HCT116 (cell line): Measurements from ENCODE around the gene IYD. TPM values are rescaled to one million over a fixed set of nuclear protein-coding genes. Genes with fewer than 3 reads are reported as not detected.

Experiments
- ATAC-seq: fragments of 200-7000 bp; cut with Tn5 transposase; 2 replicates; pipeline ENCODE4 v1.9.1; 2020; ENCODE audit warnings: mild to moderate bottlenecking, moderate library complexity
- BruUV-seq: library from RNA; stranded (reverse); fragments of 400-500 nt; replicated peaks from 2 replicates; lab custom pipeline; 2021; lab: Mats Ljungman, UMichigan
- CTCF ChIA-PET: fragments of 300-600 bp; sonication (Branson Sonifier 250); formaldehyde crosslinking; loops from one replicate; lab custom pipeline; 2021; ENCODE audit warnings: antibody characterized with exemption; lab: Charles Lee
- POLR2A ChIA-PET: fragments of 300-600, 350-600 bp; sonication (Branson Sonifier 250); formaldehyde crosslinking; loops from one replicate; lab custom pipeline; 2021; ENCODE audit warnings: antibody characterized with exemption; lab: Charles Lee
- RAD21 ChIA-PET, 2 experiments: fragments of 300-600 bp; sonication (Branson Sonifier 250); formaldehyde crosslinking; loops; one replicate each; lab custom pipeline; 2023; ENCODE audit warnings: low total read pairs in 2 of 2; ENCODE audit not compliant: uncharacterized antibody in 2 of 2, unreplicated experiment in 2 of 2, low non-redundant PET in 1 of 2; lab: Charles Lee
- DNase-seq: peaks from one replicate; pipeline ENCODE4 v3.0.0-alpha.2; 2010; ENCODE audit warnings: low read depth, low spot score
- H2AFZ ChIP-seq: fragments of 200-600 bp; shearing (Covaris generic), sonication (generic); 2 replicates; pipeline ENCODE4 v1.6.1; 2017; ENCODE audit warnings: low read depth, mixed run types, mixed read lengths, antibody characterized with exemption, low read length; ENCODE audit not compliant: poor library complexity, severe bottlenecking
- H3K27ac ChIP-seq: 2 replicates; pipeline ENCODE4 v1.5.1; 2012; ENCODE audit warnings: low read depth, low read length
- H3K27me3 ChIP-seq: fragments of 200-600 bp; sonication (generic); 2 replicates; pipeline ENCODE4 v1.6.1; 2016; ENCODE audit warnings: mixed run types, low read length, mixed read lengths; ENCODE audit not compliant: insufficient read depth
- H3K36me3 ChIP-seq, 2 experiments: fragments of 200-500 bp in 1 of 2; fragments of 200-600 bp in 1 of 2; sonication (Bioruptor generic) in 1 of 2; sonication (generic) in 1 of 2; 2 replicates each; pipeline versions ENCODE4 v1.5.1 to v1.6.1; 2014 to 2016; ENCODE audit warnings: low read length in 2 of 2, inconsistent platforms in 1 of 2, mixed read lengths in 1 of 2, mixed run types in 1 of 2; ENCODE audit not compliant: insufficient read depth in 2 of 2, control insufficient read depth in 1 of 2
- H3K4me1 ChIP-seq, 2 experiments: fragments of 200-600 bp in 1 of 2; sonication (generic) in 1 of 2; 2 replicates each; pipeline versions ENCODE4 v1.5.1 to v1.6.1; 2012 to 2017; ENCODE audit warnings: low read length in 2 of 2, inconsistent platforms in 1 of 2, mild to moderate bottlenecking in 1 of 2, mixed read lengths in 1 of 2, mixed run types in 1 of 2, moderate library complexity in 1 of 2; ENCODE audit not compliant: insufficient read depth in 2 of 2, control insufficient read depth in 1 of 2
- H3K4me2 ChIP-seq: fragments of 200-600 bp; sonication (generic); 2 replicates; pipeline ENCODE4 v1.6.1; 2017; ENCODE audit warnings: mixed run types, low read length, mixed read lengths
- H3K4me3 ChIP-seq, 2 experiments: fragments of 200-600 bp in 1 of 2; sonication (generic) in 1 of 2; replicated peaks in 1 of 2; 2 replicates each; pipeline ENCODE4 v1.5.1; 2011 to 2016; ENCODE audit warnings: low read length in 2 of 2, control low read depth in 1 of 2, low read depth in 1 of 2, mild to moderate bottlenecking in 1 of 2, mixed read lengths in 1 of 2, mixed run types in 1 of 2
- H3K79me2 ChIP-seq: fragments of 200-600 bp; sonication (generic); 2 replicates; pipeline ENCODE4 v1.6.1; 2017; ENCODE audit warnings: mild to moderate bottlenecking, mixed run types, low read length, moderate library complexity, mixed read lengths; ENCODE audit not compliant: insufficient read depth
- H3K9ac ChIP-seq: fragments of 200-600 bp; sonication (generic); 2 replicates; pipeline ENCODE4 v1.6.1; 2016; ENCODE audit warnings: low read length, mixed read lengths
- H3K9me2 ChIP-seq: fragments of 200-600 bp; sonication (generic), shearing (Covaris generic); 2 replicates; pipeline ENCODE4 v1.6.1; 2017; ENCODE audit warnings: mixed run types, mild to moderate bottlenecking, moderate library complexity; ENCODE audit not compliant: insufficient read depth
- H3K9me3 ChIP-seq, 2 experiments: fragments of 200-500 bp in 1 of 2; fragments of 200-600 bp in 1 of 2; sonication (Bioruptor generic) in 1 of 2; sonication (generic) in 1 of 2; 2 replicates each; pipeline ENCODE4 v1.6.1; 2014 to 2017; ENCODE audit warnings: low read length in 2 of 2, mixed read lengths in 2 of 2, inconsistent platforms in 1 of 2, low read depth in 1 of 2, mild to moderate bottlenecking in 1 of 2, mixed run types in 1 of 2, moderate library complexity in 1 of 2; ENCODE audit not compliant: control insufficient read depth in 1 of 2, insufficient read depth in 1 of 2
- H4K20me1 ChIP-seq: fragments of 200-600 bp; sonication (generic), shearing (Covaris generic); 2 replicates; pipeline ENCODE4 v1.6.1; 2017; ENCODE audit warnings: mixed run types, mild to moderate bottlenecking, moderate library complexity; ENCODE audit not compliant: insufficient read depth
- ATF3 ChIP-seq: IDR thresholded peaks from 2 replicates; pipeline ENCODE4 v1.6.1; 2012
- CBX3 ChIP-seq: IDR thresholded peaks from 2 replicates; pipeline ENCODE4 v1.6.1; 2012; ENCODE audit warnings: low read depth
- CEBPB ChIP-seq: IDR thresholded peaks from 2 replicates; pipeline ENCODE4 v1.6.1; 2012; ENCODE audit warnings: low read depth
- CTCF ChIP-seq, 3 experiments: fragments of 200-600 bp in 1 of 3; sonication (generic) in 1 of 3; IDR thresholded peaks in 2 of 3; conservative IDR thresholded peaks in 1 of 3; 2 replicates each; pipeline ENCODE4 v1.5.1; 2012 to 2017; ENCODE audit warnings: low read depth in 2 of 3, low read length in 2 of 3, antibody characterized with exemption in 1 of 3, borderline replicate concordance in 1 of 3, control low read depth in 1 of 3, mild to moderate bottlenecking in 1 of 3, mixed read lengths in 1 of 3, mixed run types in 1 of 3, moderate library complexity in 1 of 3; ENCODE audit not compliant: insufficient read depth in 1 of 3
- EGR1 ChIP-seq: IDR thresholded peaks from 2 replicates; pipeline ENCODE4 v1.6.1; 2012; ENCODE audit warnings: low read depth
- EZH2 ChIP-seq: fragments of 200-600 bp; sonication (generic); IDR thresholded peaks from 2 replicates; pipeline ENCODE4 v1.6.1; 2017; ENCODE audit warnings: antibody characterized with exemption, mixed run types
- EZH2phosphoT487 ChIP-seq: fragments of 200-600 bp; IDR thresholded peaks from 2 replicates; pipeline ENCODE4 v1.6.1; 2018; ENCODE audit warnings: antibody characterized with exemption, borderline replicate concordance
- FOSL1 ChIP-seq: IDR thresholded peaks from 2 replicates; pipeline ENCODE4 v1.6.1; 2012; ENCODE audit warnings: low read depth
- JUND ChIP-seq: IDR thresholded peaks from 2 replicates; pipeline ENCODE4 v1.6.1; 2012
- MAX ChIP-seq: IDR thresholded peaks from 2 replicates; pipeline ENCODE4 v1.6.1; 2012
- POLR2AphosphoS5 ChIP-seq: IDR thresholded peaks from 2 replicates; pipeline ENCODE4 v1.6.1; 2011; ENCODE audit warnings: mild to moderate bottlenecking, low read depth, low read length, moderate library complexity
- RAD21 ChIP-seq: IDR thresholded peaks from 2 replicates; pipeline ENCODE4 v1.6.1; 2012; ENCODE audit warnings: low read depth, mild to moderate bottlenecking
- SIN3A ChIP-seq: IDR thresholded peaks from 2 replicates; pipeline ENCODE4 v1.6.1; 2012; ENCODE audit warnings: low read depth
- SP1 ChIP-seq: IDR thresholded peaks from 2 replicates; pipeline ENCODE4 v1.6.1; 2012; ENCODE audit warnings: low read depth
- SRF ChIP-seq: IDR thresholded peaks from 2 replicates; pipeline ENCODE4 v1.6.1; 2012; ENCODE audit warnings: low read depth
- TCF7L2 ChIP-seq: IDR thresholded peaks from 2 replicates; pipeline ENCODE4 v1.7.0; 2011; ENCODE audit warnings: borderline replicate concordance, inconsistent platforms; ENCODE audit not compliant: insufficient read depth, insufficient read length; ENCODE audit errors: extremely low read depth
- ZBTB33 ChIP-seq: IDR thresholded peaks from 2 replicates; pipeline ENCODE4 v1.6.1; 2011; ENCODE audit warnings: mild to moderate bottlenecking, low read length, moderate library complexity; ENCODE audit not compliant: insufficient replicate concordance; ENCODE audit errors: extremely low read depth
- ZFX ChIP-seq: fragments of 450-650 bp; IDR thresholded peaks from 2 replicates; pipeline ENCODE4 v1.6.1; 2017
- ZNF274 ChIP-seq: fragments of 200-500 bp; sonication (Bioruptor generic); IDR thresholded peaks from 2 replicates; pipeline ENCODE4 v1.6.1; 2014; ENCODE audit warnings: mild to moderate bottlenecking, low read depth, low read length, inconsistent platforms
- intact Hi-C: fragments of 100-400 bp; cut with micrococcal nuclease; formaldehyde crosslinking; loops from 2 replicates; pipeline ENCODE4 v1.10.0; 2022
- total RNA-seq: library from RNA; stranded (reverse); gene quantifications from one replicate; pipeline ENCODE4 v1.2.1, GENCODE V29; 2021; ENCODE audit not compliant: unreplicated experiment

The IYD gene
- total RNA-seq, 1 experiment from 2014 or later: not detected

GRCh38 chr6:150361876-150362275 lies 6.9 kb upstream of the IYD start (continued):
- TF ChIP-seq CTCF (IDR thresholded peaks at IDR 0.05 in 2 of 3, conservative IDR thresholded peaks at IDR 0.05 in 1 of 3; ENCODE audit: borderline replicate concordance in 1 of 3, insufficient read depth in 1 of 3, low read depth in 2 of 3, low read length in 2 of 3): no peak
- TF ChIP-seq SRF: no peak
- TF ChIP-seq POLR2AphosphoS5: no peak
- TF ChIP-seq TCF7L2: no peak
- TF ChIP-seq SIN3A: no peak

GRCh38 chr6:150363733-150364132 lies 5.1 kb upstream of the IYD start:
- DNase-seq (no peak), ATAC-seq (no peak)
- BruUV-seq: no TSS peak
- H3K4me2 ChIP-seq: no peak overlapping the region
- no peaks in the 10 kb centered on the region for H4K20me1 ChIP-seq
- no peak overlapping the region for H3K27ac ChIP-seq
- H3K9me3 ChIP-seq: no peaks in the 10 kb centered on the region
- H3K4me1 ChIP-seq: no peaks in the 10 kb centered on the region
- H3K79me2 ChIP-seq: no peaks in the 10 kb centered on the region
- RAD21 ChIA-PET: no interaction called here
- no peaks in the 10 kb centered on the region for H3K36me3 ChIP-seq
- no peak overlapping the region for H3K4me3 ChIP-seq
- H3K9me2 ChIP-seq: no peaks in the 10 kb centered on the region
- intact Hi-C loops: no loop called here
- no peaks in the 10 kb centered on the region for H3K27me3 ChIP-seq
- H2AFZ ChIP-seq: no peak overlapping the region
- CTCF ChIA-PET: no interaction called here
- POLR2A ChIA-PET: no interaction called here
- H3K9ac ChIP-seq: no peak overlapping the region
- TF ChIP-seq EZH2phosphoT487: no peak
- no peak for TF ChIP-seq SRF
- TF ChIP-seq ZFX: no peak
- TF ChIP-seq SP1: no peak
- TF ChIP-seq POLR2AphosphoS5: no peak
- TF ChIP-seq EGR1: no peak
- TF ChIP-seq RAD21: no peak
- TF ChIP-seq CBX3: no peak
- no peak for TF ChIP-seq EZH2
- no peak for TF ChIP-seq SIN3A
- TF ChIP-seq ZBTB33: no peak
- no peak for TF ChIP-seq FOSL1
- TF ChIP-seq MAX: no peak
- no peak for TF ChIP-seq CEBPB
- TF ChIP-seq CTCF (IDR thresholded peaks at IDR 0.05 in 2 of 3, conservative IDR thresholded peaks at IDR 0.05 in 1 of 3; ENCODE audit: borderline replicate concordance in 1 of 3, insufficient read depth in 1 of 3, low read depth in 2 of 3, low read length in 2 of 3): no peak
- no peak for TF ChIP-seq ZNF274
- no peak for TF ChIP-seq ATF3
- TF ChIP-seq JUND: no peak
